ENCODE data around the gene RAMP3.

DNA sequence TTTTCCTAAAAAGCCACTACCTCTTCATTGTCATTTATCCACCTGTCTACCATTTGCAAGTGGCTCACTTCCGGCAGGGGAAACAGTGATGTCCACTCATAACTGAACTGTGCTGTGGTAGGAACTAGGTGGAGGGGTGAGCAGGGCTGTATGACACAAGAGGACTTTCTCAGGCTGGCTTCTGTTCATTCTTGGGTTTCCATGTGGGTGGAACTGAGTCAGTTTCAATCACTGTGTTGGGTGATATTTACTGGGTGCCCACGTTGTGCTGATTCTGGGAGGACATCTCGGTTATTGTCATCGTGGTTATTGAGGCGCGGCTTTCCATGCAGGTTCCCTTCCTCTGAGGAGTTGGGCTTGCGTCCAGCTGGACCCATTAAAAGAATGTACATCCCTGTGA is 38.8 kb downstream of the RAMP3 start:
- TF ChIP-seq, protein P1, sequence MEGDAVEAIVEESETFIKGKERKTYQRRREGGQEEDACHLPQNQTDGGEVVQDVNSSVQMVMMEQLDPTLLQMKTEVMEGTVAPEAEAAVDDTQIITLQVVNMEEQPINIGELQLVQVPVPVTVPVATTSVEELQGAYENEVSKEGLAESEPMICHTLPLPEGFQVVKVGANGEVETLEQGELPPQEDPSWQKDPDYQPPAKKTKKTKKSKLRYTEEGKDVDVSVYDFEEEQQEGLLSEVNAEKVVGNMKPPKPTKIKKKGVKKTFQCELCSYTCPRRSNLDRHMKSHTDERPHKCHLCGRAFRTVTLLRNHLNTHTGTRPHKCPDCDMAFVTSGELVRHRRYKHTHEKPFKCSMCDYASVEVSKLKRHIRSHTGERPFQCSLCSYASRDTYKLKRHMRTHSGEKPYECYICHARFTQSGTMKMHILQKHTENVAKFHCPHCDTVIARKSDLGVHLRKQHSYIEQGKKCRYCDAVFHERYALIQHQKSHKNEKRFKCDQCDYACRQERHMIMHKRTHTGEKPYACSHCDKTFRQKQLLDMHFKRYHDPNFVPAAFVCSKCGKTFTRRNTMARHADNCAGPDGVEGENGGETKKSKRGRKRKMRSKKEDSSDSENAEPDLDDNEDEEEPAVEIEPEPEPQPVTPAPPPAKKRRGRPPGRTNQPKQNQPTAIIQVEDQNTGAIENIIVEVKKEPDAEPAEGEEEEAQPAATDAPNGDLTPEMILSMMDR (IDR thresholded peaks at IDR 0.05), result no peak
- no peak for TF ChIP-seq POLR2AphosphoS5 (IDR thresholded peaks at IDR 0.05)
